Coronary artery (tissue), 2 donors: ENCODE data around the gene PCNT.
"Not testable (repeated sequence)": the region's sequence is repeated elsewhere in the genome, so short reads cannot be mapped to it uniquely, and the experiment has no call there.

Source experiments
- DNase-seq: peaks from one replicate; pipeline ENCODE4 v3.0.0-alpha.2; 2017; ENCODE audit warnings: low spot score
- H3K27ac ChIP-seq, 2 donors: fragments of 200-600 bp; sonication (generic); one replicate each; pipeline ENCODE4 v1.5.1; 2016 to 2019
- H3K4me3 ChIP-seq: fragments of 200-600 bp; sonication (generic); 2 replicates; pipeline ENCODE4 v1.5.1; 2016; ENCODE audit warnings: mild to moderate bottlenecking, moderate library complexity
- TF ChIP-seq, protein P1 (sequence below): fragments of 200-600 bp; sonication (generic); IDR thresholded peaks from one replicate; pipeline ENCODE4 v1.5.1; 2019; ENCODE audit warnings: antibody characterized with exemption

Gene PCNT

DNA sequence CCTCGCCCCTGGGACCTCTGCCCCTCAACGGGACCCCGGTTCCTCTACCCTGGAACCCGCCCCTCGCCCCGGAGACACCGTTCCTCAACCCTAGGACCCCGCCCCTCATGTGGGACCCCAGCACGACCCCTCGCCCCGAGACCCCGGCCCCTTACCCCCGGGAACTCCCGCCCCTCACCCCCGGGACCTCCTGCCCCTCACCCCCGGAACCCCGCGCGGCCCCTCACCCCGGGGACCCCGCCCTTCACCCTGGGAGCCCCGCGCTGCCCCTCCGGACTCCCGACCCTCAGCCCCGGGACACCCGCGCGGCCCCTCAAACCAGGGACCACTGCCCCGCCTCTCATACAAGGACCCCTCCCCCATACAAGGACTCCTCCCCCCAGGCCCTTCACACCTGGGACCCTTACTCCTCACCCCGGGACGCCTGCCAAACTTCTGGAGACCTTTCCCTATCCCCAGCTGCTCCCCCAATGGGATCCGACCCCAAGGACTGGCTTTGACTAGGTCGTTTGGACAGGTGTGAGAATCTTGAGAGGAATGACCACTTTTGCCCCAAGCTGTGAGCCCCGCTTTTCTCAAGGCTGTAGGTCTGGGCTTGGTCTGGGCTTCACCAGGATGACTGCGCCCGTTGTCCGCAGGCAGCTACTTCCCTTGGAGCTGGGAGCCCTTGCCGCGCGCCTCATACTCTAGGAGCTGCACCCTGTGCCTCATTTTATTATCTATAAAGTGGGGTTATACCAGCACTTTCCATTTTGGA is 135.6 kb downstream of the PCNT start:
- Histone ChIP-seq H3K4me3 (peak overlapping the region; percentile 100), H3K27ac (peak overlapping the region; percentile 80 to 93)
- peak; percentile 82 for DNase-seq
- TF ChIP-seq, protein P1, sequence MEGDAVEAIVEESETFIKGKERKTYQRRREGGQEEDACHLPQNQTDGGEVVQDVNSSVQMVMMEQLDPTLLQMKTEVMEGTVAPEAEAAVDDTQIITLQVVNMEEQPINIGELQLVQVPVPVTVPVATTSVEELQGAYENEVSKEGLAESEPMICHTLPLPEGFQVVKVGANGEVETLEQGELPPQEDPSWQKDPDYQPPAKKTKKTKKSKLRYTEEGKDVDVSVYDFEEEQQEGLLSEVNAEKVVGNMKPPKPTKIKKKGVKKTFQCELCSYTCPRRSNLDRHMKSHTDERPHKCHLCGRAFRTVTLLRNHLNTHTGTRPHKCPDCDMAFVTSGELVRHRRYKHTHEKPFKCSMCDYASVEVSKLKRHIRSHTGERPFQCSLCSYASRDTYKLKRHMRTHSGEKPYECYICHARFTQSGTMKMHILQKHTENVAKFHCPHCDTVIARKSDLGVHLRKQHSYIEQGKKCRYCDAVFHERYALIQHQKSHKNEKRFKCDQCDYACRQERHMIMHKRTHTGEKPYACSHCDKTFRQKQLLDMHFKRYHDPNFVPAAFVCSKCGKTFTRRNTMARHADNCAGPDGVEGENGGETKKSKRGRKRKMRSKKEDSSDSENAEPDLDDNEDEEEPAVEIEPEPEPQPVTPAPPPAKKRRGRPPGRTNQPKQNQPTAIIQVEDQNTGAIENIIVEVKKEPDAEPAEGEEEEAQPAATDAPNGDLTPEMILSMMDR, result no peak

GRCh38 chr21:46461909-46462308 is 138.0 kb downstream of the PCNT start:
- Histone ChIP-seq H3K27ac (no peak overlapping the region), H3K4me3 (no peak overlapping the region)
- TF ChIP-seq, protein P1, result no peak
- no peak for DNase-seq

- H3K4me3 ChIP-seq, DNase-seq, H3K27ac ChIP-seq: not testable (repeated sequence)
These were observed 141.2 kb downstream of the PCNT start for GRCh38 chr21:46465153-46465552.

- no peak overlapping the region for H3K4me3 ChIP-seq
- no peak overlapping the region for H3K27ac ChIP-seq
- no peak for DNase-seq
- TF ChIP-seq, protein P1, result no peak
These were observed 141.7 kb downstream of the PCNT start for GRCh38 chr21:46465651-46466050.

DNA sequence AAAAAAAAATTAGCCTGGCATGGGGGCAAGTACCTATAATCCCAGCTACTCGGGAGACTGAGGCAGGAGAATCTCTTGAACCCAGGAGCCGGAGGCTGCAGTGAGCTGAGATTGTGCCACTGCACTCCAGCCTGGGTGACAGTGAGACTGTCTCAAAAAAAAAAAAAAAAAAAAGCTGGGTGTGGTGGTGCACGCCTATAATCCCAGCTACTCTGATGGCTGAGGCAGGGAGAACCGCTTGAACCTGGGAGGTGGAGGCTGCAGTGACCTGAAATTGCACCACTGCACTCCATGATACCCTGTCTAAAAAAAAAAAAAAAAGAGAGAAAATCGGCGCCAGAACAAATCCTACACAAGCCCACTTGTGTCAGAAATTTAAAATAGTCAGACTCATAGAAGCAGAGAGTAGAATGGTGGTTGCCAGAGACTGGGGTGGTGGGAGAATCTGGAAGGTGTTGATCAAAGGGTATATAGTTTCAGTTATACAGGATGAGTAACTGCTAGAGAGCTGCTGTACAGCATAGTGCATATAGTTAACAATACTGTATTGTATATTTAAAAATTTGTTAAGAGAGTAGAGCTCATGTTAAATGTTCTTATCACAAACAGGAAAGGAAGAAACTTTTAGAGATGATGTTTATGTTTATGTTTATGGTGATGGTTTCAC is 144.3 kb downstream of the PCNT start:
- TF ChIP-seq, protein P1, result no peak
- Histone ChIP-seq H3K27ac (no peak overlapping the region), H3K4me3 (no peak overlapping the region)
- no peak for DNase-seq

DNA sequence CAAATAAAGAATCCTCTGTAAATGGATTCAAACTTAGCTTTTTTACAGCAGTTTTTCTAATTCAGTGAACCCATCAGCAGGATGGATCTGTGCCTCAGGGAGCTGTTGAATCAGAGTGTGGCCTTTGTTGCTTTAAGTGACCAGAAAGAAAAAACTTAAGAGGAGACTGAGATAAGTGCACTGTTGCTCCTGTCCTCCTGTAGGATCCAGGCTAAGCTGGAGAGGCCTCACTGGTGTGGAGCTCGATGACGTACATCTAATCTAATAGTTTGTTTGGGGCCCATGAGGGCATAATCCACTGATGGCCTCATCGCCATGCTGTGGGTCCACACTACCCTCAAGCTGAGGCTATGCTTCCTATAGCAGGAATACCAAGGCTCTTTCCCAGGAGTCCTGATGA is 145.3 kb downstream of the PCNT start:
- Histone ChIP-seq H3K27ac (no peak overlapping the region), H3K4me3 (no peak overlapping the region)
- TF ChIP-seq, protein P1, result no peak
- no peak for DNase-seq

GRCh38 chr21:46471514-46471913 is 147.6 kb downstream of the PCNT start:
- H3K27ac ChIP-seq, result no peak overlapping the region
- no peak for DNase-seq
- TF ChIP-seq, protein P1, result no peak
- H3K4me3 ChIP-seq, result no peak overlapping the region
